OCI-LY3 (cell line): Measurements from ENCODE around the gene CDH8.

Source experiments
- H2AFZ ChIP-seq: fragments of 200-600, 300-600 bp; shearing (Covaris generic); 2 replicates; pipeline ENCODE4 v1.6.0; 2014; ENCODE audit warnings: antibody characterized with exemption, low read depth, low read length
- H3K27ac ChIP-seq: fragments of 200-600, 300-600 bp; sonication (generic); 2 replicates; pipeline ENCODE4 v1.5.1; 2014; ENCODE audit warnings: mild to moderate bottlenecking, low read length, moderate library complexity, mixed read lengths
- H3K27me3 ChIP-seq: fragments of 200-600, 300-600 bp; sonication (generic); 2 replicates; pipeline ENCODE4 v1.6.1; 2014; ENCODE audit warnings: low read depth, low read length, mixed read lengths
- H3K36me3 ChIP-seq: fragments of 200-600, 300-600 bp; sonication (generic); replicated peaks from 2 replicates; pipeline ENCODE3; 2014; ENCODE audit warnings: low read depth, low read length, mixed read lengths
- H3K4me1 ChIP-seq: fragments of 300-600, 200-600 bp; sonication (generic); 2 replicates; pipeline ENCODE4 v1.6.1; 2014; ENCODE audit warnings: low read length, mixed read lengths
- H3K4me2 ChIP-seq: fragments of 200-600, 300-600 bp; sonication (generic); 2 replicates; pipeline ENCODE4 v1.6.1; 2014; ENCODE audit warnings: low read length, mixed read lengths
- H3K4me3 ChIP-seq: fragments of 300-600, 200-600 bp; sonication (generic); 2 replicates; pipeline ENCODE4 v1.5.1; 2014; ENCODE audit warnings: antibody characterized with exemption, mild to moderate bottlenecking, low read length, moderate library complexity
- H3K79me2 ChIP-seq: fragments of 300-600, 200-600 bp; shearing (Covaris generic); 2 replicates; pipeline ENCODE4 v1.6.1; 2014; ENCODE audit warnings: mild to moderate bottlenecking, low read length, mixed read lengths
- H3K9ac ChIP-seq: fragments of 300-600, 200-600 bp; shearing (Covaris generic); 2 replicates; pipeline ENCODE4 v1.6.0; 2014; ENCODE audit warnings: mild to moderate bottlenecking, low read length, moderate library complexity
- H3K9me3 ChIP-seq: fragments of 200-600, 300-600 bp; shearing (Covaris generic); 2 replicates; pipeline ENCODE4 v1.6.1; 2014; ENCODE audit warnings: low read length, mixed read lengths; ENCODE audit not compliant: insufficient read depth
- H4K20me1 ChIP-seq: fragments of 200-600, 300-600 bp; sonication (generic); 2 replicates; pipeline ENCODE4 v1.6.1; 2016; ENCODE audit warnings: low read length, mixed read lengths; ENCODE audit not compliant: insufficient read depth
- EZH2phosphoT487 ChIP-seq: fragments of 200-600 bp; shearing (Covaris generic); IDR thresholded peaks from 2 replicates; pipeline ENCODE4 v1.6.1; 2018; ENCODE audit warnings: antibody characterized with exemption, mixed run types, low read depth
- TF ChIP-seq, protein P1 (sequence below): fragments of 200-600, 300-600 bp; sonication (generic); IDR thresholded peaks from 2 replicates; pipeline ENCODE4 v1.5.1; 2014; ENCODE audit warnings: antibody characterized with exemption, low read length, low read depth

Gene CDH8

DNA sequence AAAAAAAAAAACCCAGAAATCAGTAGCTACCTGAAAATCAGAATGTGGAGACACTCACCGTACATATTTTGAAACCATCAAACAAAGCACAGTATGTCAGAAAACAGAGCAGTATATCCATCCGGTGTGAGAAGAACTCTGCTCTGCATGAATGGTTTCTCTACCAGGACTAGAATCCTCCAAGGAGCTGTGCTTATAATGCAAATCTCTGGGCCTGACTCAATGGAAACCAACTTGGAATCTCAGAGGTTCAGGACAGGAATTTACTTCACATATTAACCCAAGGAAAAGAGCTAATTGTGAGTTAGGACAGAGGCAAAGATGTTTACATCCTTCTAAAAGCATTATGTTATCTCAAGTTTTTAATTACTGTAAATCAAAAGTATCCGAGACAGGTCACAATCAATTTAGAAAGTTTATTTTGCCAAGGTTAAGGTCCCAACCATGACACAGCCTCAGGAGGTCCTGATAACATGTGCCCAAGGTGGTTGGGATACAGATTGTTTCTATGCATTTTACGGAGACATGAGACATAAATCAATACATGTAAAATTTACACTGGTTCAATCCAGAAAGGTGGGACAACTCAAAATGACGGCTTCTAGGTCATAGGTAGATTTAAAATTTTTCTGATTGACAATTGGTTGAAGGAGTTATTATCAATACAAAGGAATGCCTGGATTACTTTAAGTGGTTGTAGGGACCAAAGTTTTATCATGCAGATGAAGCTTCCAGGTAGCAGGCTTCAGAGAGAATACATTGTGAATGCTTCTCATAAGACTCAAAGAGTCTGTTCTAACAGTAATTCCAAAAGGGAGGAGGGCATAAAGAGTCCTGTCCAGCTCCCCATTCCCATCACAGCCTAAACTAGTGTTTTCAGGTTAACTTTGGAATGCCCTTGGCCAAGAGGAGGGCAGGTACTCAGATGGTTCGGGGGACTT, 164.1 kb downstream of the CDH8 start:
- Histone ChIP-seq H3K27ac (no peak overlapping the region), H4K20me1 (no peaks in the 10 kb centered on the region), H3K79me2 (no peaks in the 10 kb centered on the region), H3K36me3 (no peaks in the 10 kb centered on the region), H3K4me1 (no peaks in the 10 kb centered on the region), H3K27me3 (no peaks in the 10 kb centered on the region), H2AFZ (no peak overlapping the region), H3K4me2 (no peak overlapping the region), H3K9ac (no peak overlapping the region), H3K9me3 (no peaks in the 10 kb centered on the region), H3K4me3 (no peak overlapping the region)
- TF ChIP-seq, protein P1, sequence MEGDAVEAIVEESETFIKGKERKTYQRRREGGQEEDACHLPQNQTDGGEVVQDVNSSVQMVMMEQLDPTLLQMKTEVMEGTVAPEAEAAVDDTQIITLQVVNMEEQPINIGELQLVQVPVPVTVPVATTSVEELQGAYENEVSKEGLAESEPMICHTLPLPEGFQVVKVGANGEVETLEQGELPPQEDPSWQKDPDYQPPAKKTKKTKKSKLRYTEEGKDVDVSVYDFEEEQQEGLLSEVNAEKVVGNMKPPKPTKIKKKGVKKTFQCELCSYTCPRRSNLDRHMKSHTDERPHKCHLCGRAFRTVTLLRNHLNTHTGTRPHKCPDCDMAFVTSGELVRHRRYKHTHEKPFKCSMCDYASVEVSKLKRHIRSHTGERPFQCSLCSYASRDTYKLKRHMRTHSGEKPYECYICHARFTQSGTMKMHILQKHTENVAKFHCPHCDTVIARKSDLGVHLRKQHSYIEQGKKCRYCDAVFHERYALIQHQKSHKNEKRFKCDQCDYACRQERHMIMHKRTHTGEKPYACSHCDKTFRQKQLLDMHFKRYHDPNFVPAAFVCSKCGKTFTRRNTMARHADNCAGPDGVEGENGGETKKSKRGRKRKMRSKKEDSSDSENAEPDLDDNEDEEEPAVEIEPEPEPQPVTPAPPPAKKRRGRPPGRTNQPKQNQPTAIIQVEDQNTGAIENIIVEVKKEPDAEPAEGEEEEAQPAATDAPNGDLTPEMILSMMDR, result no peak
- TF ChIP-seq EZH2phosphoT487, result no peak

DNA sequence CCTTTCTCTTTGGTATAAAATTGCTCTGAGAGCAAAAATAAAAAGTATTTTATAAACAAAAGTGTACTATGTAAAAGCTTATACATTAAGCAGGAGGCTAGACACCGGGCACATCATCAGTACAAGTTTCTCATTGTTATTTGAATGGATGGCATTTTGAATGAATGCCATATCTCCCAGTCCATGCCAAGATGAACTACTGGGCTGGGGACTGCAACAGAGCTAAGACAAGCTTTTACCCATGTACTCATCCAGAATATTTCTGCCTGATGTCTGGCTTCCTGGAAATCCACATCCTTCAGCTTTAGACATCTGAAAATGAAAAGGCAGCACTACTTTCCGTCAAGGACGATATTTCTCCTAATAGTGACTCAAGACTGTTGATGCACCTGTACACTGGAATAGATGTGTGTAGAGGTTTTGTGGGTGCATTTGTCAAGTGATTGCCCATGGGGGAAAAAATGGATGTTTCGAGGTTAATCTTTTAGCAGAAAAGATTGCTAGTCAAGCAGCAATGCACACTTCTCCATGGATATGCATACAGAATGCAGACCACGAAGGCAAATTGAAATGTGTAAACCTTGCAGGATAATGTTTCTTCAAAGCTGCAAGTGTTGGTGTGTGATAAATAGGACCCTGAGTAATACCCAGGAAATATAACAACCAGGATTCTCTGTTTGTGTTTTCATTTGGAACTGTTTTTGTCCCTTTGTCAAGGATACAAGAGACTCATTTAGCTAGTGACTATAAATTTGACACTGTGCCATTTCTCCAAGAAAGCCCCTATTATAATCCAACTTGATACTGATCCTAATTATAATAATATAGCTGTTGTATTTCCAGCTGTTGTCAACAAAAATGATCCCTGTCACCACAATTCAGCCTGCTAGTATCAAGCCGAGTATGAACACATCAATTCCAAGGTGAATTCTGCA, 173.8 kb downstream of the CDH8 start:
- TF ChIP-seq EZH2phosphoT487, result no peak
- TF ChIP-seq, protein P1, result no peak
- H3K4me1 ChIP-seq, result no peaks in the 10 kb centered on the region

DNA sequence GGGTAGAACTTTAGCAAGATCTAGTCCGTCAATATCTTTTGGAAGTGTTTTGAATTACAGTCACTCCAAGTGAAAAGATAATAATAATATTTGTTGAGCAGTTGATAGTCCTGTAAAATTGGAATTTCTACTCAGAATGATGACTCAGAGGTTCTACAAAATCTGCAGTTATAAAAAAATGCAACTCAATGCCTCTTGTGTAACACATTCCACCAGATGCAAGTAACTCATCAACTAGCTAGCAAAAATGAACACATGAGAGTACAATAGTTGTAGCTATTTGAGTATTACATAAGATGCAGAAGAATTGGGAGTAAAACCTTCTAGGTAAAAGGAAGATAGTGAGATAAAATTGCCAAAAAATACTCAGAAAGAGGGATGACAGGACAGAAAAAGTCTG, 177.2 kb downstream of the CDH8 start:
- Histone ChIP-seq H3K4me2 (no peak overlapping the region), H3K27ac (no peak overlapping the region), H3K36me3 (no peaks in the 10 kb centered on the region), H2AFZ (no peak overlapping the region), H3K9ac (no peak overlapping the region), H4K20me1 (no peaks in the 10 kb centered on the region), H3K27me3 (no peaks in the 10 kb centered on the region), H3K4me3 (no peak overlapping the region), H3K79me2 (no peaks in the 10 kb centered on the region), H3K9me3 (no peaks in the 10 kb centered on the region), H3K4me1 (no peaks in the 10 kb centered on the region)
- TF ChIP-seq, protein P1, result no peak
- TF ChIP-seq EZH2phosphoT487, result no peak

More for the DNA sequence above, 173.8 kb downstream of the CDH8 start:
- Histone ChIP-seq H3K9me3 (no peaks in the 10 kb centered on the region), H3K4me3 (no peak overlapping the region), H3K27me3 (no peaks in the 10 kb centered on the region), H3K4me2 (no peak overlapping the region), H3K36me3 (no peaks in the 10 kb centered on the region), H4K20me1 (no peaks in the 10 kb centered on the region), H3K27ac (no peak overlapping the region), H3K79me2 (no peaks in the 10 kb centered on the region), H3K9ac (no peak overlapping the region), H2AFZ (no peak overlapping the region)

GRCh38 chr16:61842666-61843065, 193.6 kb downstream of the CDH8 start:
- no peaks in the 10 kb centered on the region for H4K20me1 ChIP-seq
- no peaks in the 10 kb centered on the region for H3K27me3 ChIP-seq
- H3K9me3 ChIP-seq, result no peaks in the 10 kb centered on the region
- no peak overlapping the region for H2AFZ ChIP-seq
- no peaks in the 10 kb centered on the region for H3K36me3 ChIP-seq
- no peaks in the 10 kb centered on the region for H3K4me1 ChIP-seq
- no peak for TF ChIP-seq EZH2phosphoT487
- TF ChIP-seq, protein P1, result no peak
- no peak overlapping the region for H3K27ac ChIP-seq
- no peak overlapping the region for H3K9ac ChIP-seq
- H3K4me2 ChIP-seq, result no peak overlapping the region
- H3K79me2 ChIP-seq, result no peaks in the 10 kb centered on the region
- H3K4me3 ChIP-seq, result no peak overlapping the region
